ENCODE measurements around the gene GPR137.

GPR137 gene

GRCh38 chr11:64299847-64300648 lies 14.4 kb downstream of the GPR137 start, which contains the start of gene CATSPERZ:
TSS of gene CATSPERZ (plus strand) at chr11:64300358. CDS start at chr11:64300411, 53 bp downstream.
- H3K9me3 Mint-ChIP-seq = no peaks in the 10 kb centered on the region
- no peak for TF ChIP-seq CTCF (IDR thresholded peaks at IDR 0.05; ENCODE audit: unreplicated experiment in 3 of 3)
- peaks cover 91% of the 10 kb centered on the region for H3K27me3 Mint-ChIP-seq (ENCODE audit: low read depth)
- peaks cover 14% of the 10 kb centered on the region for H3K4me1 Mint-ChIP-seq
- H3K36me3 Mint-ChIP-seq (ENCODE audit: low read depth) = no peaks in the 10 kb centered on the region
- H3K4me3 Mint-ChIP-seq = peak within 1 kb of the TSS; percentile 62 to 76 (median 75)
- no peak within 1 kb of the TSS for H3K27ac Mint-ChIP-seq

GRCh38 chr11:64303109-64304031 lies 17.7 kb downstream of the GPR137 start:
- H3K4me1 Mint-ChIP-seq = peaks cover 26% of the 10 kb centered on the region
- no peak overlapping the region for H3K27ac Mint-ChIP-seq
- H3K27me3 Mint-ChIP-seq (ENCODE audit: low read depth) = peaks cover 60% of the 10 kb centered on the region
- no peaks in the 10 kb centered on the region for H3K9me3 Mint-ChIP-seq
- no peak for TF ChIP-seq CTCF (IDR thresholded peaks at IDR 0.05; ENCODE audit: unreplicated experiment in 3 of 3)
- H3K36me3 Mint-ChIP-seq (ENCODE audit: low read depth) = no peaks in the 10 kb centered on the region
- peak overlapping the region; percentile 93 to 94 (median 93) for H3K4me3 Mint-ChIP-seq

- Mint-ChIP-seq H3K27ac (peak overlapping the region; percentile 69 to 97 (median 94)), H3K4me3 (peak overlapping the region; percentile 93 to 94 (median 93)), H3K9me3 (no peaks in the 10 kb centered on the region), H3K36me3 (ENCODE audit: low read depth) (no peaks in the 10 kb centered on the region), H3K27me3 (ENCODE audit: low read depth) (peaks cover 54% of the 10 kb centered on the region), H3K4me1 (peaks cover 26% of the 10 kb centered on the region)
- TF ChIP-seq CTCF (IDR thresholded peaks at IDR 0.05; ENCODE audit: unreplicated experiment in 3 of 3) = no peak
These were observed 18.3 kb downstream of the GPR137 start for GRCh38 chr11:64304032-64304315.

GRCh38 chr11:64304316-64305072 lies 18.8 kb downstream of the GPR137 start:
- Mint-ChIP-seq H3K4me3 (peak overlapping the region; percentile 93 to 94 (median 93)), H3K27me3 (ENCODE audit: low read depth) (peaks cover 49% of the 10 kb centered on the region), H3K4me1 (peaks cover 26% of the 10 kb centered on the region), H3K27ac (peak overlapping the region; percentile 69 to 97 (median 94)), H3K36me3 (ENCODE audit: low read depth) (no peaks in the 10 kb centered on the region), H3K9me3 (no peaks in the 10 kb centered on the region)
- peak; percentile 83 to 86 (median 86) for TF ChIP-seq CTCF (IDR thresholded peaks at IDR 0.05; ENCODE audit: unreplicated experiment in 3 of 3)

GRCh38 chr11:64305075-64305690 lies 19.5 kb downstream of the GPR137 start, which contains the start of gene ESRRA:
TSS of gene ESRRA (plus strand) at chr11:64305524. CDS start at chr11:64307180, 1,656 bp downstream.
- no peaks in the 10 kb centered on the region for H3K9me3 Mint-ChIP-seq
- H3K27me3 Mint-ChIP-seq (ENCODE audit: low read depth) = peaks cover 42% of the 10 kb centered on the region
- H3K4me3 Mint-ChIP-seq = peak within 1 kb of the TSS; percentile 93 to 97 (median 95)
- TF ChIP-seq CTCF (IDR thresholded peaks at IDR 0.05; ENCODE audit: unreplicated experiment in 3 of 3) = no peak
- H3K36me3 Mint-ChIP-seq (ENCODE audit: low read depth) = no peaks in the 10 kb centered on the region
- peaks cover 26% of the 10 kb centered on the region for H3K4me1 Mint-ChIP-seq
- H3K27ac Mint-ChIP-seq = peak within 1 kb of the TSS; percentile 76 to 97 (median 94)
